Fibroblast of skin of right quadriceps (primary cell): Measurements from ENCODE around the gene KCTD6.

Experiments
- DNase-seq: peaks from one replicate; pipeline ENCODE4 v3.0.0-alpha.2; 2013

The KCTD6 gene

DNA sequence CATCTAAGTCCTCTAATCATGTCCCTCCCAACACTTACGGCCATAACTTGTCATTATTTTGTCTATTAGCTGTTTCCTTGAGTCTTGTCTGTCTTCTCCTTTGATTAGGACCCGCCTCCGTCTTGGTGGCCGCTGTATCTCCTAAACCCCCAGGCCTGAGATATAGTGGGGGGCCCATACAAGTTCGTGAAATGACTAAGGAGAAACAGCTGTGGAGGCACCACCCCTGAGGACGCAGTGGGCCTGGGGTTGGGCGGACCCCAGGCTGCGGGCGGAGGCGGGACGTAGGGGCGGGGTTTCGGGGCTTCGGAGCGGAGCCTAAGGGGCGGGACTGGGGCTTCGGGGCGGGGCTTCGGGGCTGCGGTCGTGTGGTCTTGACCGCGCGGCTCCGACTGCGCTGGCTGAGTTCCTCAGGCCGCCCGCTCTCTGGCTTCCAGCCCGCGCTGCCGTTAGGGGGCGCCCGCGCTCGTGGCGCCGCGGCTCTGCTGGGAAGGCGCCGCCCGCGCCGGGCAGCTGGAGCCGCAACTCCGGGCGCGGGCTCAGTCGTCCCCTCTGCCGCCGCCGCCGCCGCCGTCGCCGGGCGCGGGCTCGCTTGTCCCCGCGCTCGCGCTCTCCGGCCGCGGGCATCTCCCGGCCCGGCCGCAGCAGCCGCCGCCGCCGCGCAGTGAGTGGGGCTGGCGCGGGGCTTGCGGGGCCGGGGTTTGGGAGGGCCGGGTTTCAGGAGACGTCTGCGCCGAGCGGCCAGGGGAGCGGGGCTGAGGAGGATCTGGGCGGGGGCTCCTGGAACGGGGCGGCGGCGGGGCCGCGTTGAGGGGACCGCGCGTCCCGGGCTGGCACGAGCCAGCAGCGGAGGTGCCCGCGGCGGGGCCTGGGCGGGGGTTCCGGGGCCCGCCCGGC is at the start of gene KCTD6:
Gene KCTD6 (plus strand): TSS at position 591 of the 897 bp plus-strand sequence. CDS start 6,660 bp downstream, outside the sequence.
- peak; percentile 94 for DNase-seq

- DNase-seq: no peak
Measured at GRCh38 chr3:58452176-58452575, 39.7 kb upstream of the KCTD6 start.

GRCh38 chr3:58459160-58459559 is 32.7 kb upstream of the KCTD6 start:
- no peak for DNase-seq

DNA sequence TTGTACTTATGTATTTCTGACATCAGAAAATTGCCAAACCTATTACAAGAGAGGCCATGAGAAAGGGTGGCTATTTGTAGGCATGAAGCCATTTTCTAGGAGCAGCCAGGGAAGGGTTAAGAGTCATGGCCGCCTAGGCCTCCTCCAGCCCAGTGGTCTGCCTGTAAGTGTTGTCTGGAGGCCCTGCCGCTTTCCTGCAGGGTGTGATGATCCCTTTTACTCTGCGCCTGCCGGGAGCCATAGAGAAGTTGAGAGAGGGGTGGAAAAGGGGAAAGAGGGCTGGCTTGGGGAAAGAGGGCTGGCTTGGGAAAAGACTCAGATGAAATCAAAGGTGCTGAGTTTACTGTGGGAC is 29.1 kb upstream of the KCTD6 start:
- DNase-seq: no peak

- peak; percentile 86 for DNase-seq
Measured at GRCh38 chr3:58463181-58463941, 28.5 kb upstream of the KCTD6 start.

DNA sequence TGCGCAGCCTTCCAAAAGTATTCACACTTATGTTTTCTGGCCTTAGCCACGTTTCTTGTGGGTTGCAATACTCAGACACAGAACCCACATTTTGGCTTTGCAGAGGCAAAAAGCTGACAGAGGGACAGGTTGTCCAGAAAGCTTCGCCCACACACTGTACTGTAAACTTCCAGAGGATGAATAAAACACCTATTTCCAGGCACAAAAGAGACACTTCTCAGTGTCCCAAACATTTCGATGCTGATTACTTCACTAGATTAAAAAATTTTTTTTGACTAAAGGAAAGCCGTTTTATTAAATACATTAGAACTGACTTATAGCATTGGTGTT is 28.0 kb upstream of the KCTD6 start:
- no peak for DNase-seq

GRCh38 chr3:58464866-58465265 is 27.0 kb upstream of the KCTD6 start:
- DNase-seq: no peak

GRCh38 chr3:58466899-58467563 is 24.9 kb upstream of the KCTD6 start:
- DNase-seq: no peak

DNA sequence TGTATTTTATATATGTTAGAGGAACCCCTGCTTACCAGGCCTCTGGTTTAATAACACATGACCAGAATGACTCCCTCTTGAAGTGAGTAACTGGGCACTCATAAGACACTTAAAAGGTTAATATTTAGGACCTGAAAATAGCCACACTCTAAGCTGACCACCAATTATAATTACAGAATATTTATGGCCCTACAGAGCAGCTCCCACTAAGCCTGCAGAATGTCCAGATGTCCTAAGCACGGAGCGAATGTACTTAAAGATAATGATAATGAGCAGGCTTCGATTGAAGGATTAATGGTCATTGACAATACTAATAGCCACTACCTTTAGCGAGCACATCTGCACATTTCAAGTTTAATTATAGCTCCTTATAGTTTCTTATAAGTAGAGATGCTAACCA is 22.8 kb upstream of the KCTD6 start:
- no peak for DNase-seq

GRCh38 chr3:58470363-58471024 is 21.4 kb upstream of the KCTD6 start:
- no peak for DNase-seq

- peak; percentile 97 for DNase-seq
Measured at GRCh38 chr3:58471025-58471887, 20.6 kb upstream of the KCTD6 start.

DNA sequence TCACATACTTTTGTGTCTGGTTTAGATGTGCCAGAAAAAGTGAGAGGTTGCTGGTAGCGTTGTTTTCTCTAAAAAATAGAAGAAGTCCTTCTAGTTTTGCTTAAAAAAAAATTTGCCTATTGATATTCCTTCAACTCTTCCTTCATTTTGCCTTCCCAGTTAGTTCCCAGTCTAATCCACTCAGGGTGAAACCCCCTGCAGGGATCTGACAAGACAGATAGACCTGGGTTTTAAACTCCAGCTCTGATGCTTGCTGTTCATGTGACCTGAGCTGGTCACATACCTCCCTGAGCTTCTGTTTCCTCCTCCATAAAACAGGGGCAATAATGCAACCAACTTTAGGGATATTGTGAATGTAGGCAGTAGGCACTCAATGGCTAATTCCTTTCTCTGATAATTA is 18.6 kb upstream of the KCTD6 start:
- DNase-seq: no peak

DNA sequence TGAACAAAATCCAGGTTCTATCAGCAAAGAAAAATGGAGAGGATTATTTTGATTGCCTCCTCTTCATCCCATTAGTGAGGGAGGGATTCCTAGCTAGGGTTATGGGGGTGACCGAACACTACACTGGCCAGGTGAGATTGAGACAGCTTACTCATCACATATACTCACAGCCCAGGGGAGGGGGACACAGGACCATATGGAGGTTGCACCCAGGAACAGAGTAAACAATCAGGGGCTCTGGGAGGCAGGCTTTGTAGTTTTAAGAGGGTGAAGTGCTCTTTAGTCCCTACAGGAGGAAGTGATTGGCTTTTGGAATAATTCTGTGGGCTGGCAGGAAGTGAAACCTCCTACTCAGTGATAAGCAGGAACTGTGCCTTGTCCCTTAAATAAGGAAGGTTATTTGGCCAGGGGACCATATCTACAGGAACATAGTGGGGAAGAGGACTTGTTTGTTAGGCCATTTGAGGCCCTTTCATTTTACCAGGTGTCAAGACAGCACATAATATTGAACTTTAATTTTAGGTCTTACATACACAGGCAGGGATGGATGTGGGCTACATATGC is 17.5 kb upstream of the KCTD6 start:
- DNase-seq: no peak

- no peak for DNase-seq
Measured at GRCh38 chr3:58474967-58475578, 16.8 kb upstream of the KCTD6 start.

GRCh38 chr3:58478781-58479180 is 13.1 kb upstream of the KCTD6 start:
- DNase-seq: no peak

GRCh38 chr3:58480309-58480708 is 11.6 kb upstream of the KCTD6 start:
- no peak for DNase-seq

GRCh38 chr3:58482917-58483636 is 8.8 kb upstream of the KCTD6 start:
- no peak for DNase-seq

- DNase-seq: no peak
Measured at GRCh38 chr3:58484045-58484721, 7.7 kb upstream of the KCTD6 start.

DNA sequence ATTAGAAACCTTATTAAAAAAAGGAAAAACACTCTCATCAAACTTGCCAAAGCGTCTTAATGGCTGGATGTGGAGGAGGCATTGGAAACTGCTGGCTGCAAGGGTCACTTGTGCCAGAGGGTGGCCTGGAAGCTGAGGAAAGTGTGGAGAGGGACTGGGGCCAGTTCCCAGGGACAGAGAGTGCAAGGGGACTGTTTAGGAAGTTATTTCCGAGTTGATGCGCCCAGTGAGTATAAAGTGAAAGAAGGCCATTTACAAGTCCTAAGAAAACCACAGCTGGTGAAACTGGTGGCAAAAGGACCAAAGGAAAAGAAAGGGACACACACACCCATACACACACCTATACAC is 7.2 kb upstream of the KCTD6 start:
- no peak for DNase-seq

DNA sequence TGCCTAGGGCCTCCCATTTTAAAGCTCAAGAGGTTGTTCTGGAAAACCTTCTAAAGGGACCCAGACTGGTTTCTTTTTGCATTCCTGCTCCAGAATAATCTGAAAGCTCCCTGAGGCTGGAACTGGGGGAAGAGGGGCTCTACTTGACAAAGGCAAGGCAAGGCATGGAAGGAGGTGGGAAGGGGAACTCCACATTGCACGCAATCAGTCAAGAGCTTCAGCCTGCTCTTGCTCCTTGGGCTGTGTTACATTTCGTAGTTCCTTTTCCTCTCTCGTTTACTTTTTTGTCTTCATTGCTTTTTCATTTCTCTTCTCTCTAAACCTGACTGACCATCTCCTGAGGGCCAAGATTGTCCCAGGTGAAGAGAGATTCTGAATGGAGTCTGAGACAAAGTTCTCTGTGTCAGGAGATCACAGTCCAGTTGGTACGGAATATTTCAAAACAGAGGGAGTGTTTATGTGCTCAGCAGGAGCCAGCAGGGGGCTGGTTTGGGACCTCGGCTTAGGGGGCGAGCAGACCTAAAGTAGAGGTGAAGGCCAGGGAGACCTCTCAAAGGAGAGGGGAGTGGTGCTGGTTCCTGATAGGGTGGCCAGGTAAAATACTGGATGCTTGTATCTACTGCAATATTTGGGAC is 6.0 kb upstream of the KCTD6 start:
- no peak for DNase-seq
